Measurements from ENCODE around the gene RAB11A.

RAB11A gene

DNA sequence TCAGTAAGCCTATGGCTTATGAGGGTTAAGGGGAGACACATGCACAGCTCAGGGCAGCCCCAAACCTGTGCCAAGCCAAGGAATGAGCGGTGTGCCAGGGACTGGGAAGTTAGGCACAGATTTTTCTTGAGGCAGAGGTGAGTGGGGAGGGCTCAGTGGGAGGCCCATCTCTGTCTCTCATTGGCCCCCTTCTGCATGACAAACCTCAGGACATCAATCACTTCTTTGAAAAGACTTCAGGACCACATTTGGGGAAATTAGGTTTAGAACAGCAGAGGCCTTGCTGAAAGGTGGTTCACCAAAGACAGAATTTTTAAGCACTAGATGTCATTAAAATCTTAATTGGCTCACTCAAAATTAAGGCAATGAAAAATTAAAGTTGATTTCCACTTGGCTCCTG lies 57.2 kb downstream of the RAB11A start:
- H3K36me3 ChIP-seq (ENCODE audit: control insufficient read depth in 4 of 4, insufficient read depth in 4 of 4, low read length in 3 of 4), result no peaks in the 10 kb centered on the region
- ChIA-PET POLR2A (no interaction called here), CTCF (no interaction called here)
- WGBS (ENCODE audit: insufficient coverage), result no CpG with 5 or more reads among the region's 1 CpG
- no peaks in the 10 kb centered on the region for H3K27me3 ChIP-seq (replicated peaks in 2 of 5; ENCODE audit: control insufficient read depth in 4 of 5, insufficient read depth in 5 of 5, low read length in 4 of 5)
- no peaks in the 10 kb centered on the region for H3K4me1 ChIP-seq (ENCODE audit: control extremely low read depth in 1 of 4, control insufficient read depth in 4 of 4, insufficient read depth in 4 of 4, low read length in 3 of 4)
- DNase-seq, result no peak
- H3K27ac ChIP-seq (ENCODE audit: insufficient read depth in 1 of 2, low read depth in 1 of 2, low read length in 2 of 2, poor library complexity in 1 of 2, severe bottlenecking in 2 of 2), result no peak overlapping the region
- H3K4me3 ChIP-seq (ENCODE audit: control insufficient read depth in 1 of 7, extremely low read depth in 1 of 7, insufficient read depth in 4 of 7, low read depth in 2 of 7, low read length in 6 of 7), result no peak overlapping the region
- H3K9me3 ChIP-seq (ENCODE audit: control extremely low read depth in 1 of 5, control insufficient read depth in 4 of 5, insufficient read depth in 2 of 5, low read depth in 1 of 5, low read length in 4 of 5), result no peaks in the 10 kb centered on the region

DNA sequence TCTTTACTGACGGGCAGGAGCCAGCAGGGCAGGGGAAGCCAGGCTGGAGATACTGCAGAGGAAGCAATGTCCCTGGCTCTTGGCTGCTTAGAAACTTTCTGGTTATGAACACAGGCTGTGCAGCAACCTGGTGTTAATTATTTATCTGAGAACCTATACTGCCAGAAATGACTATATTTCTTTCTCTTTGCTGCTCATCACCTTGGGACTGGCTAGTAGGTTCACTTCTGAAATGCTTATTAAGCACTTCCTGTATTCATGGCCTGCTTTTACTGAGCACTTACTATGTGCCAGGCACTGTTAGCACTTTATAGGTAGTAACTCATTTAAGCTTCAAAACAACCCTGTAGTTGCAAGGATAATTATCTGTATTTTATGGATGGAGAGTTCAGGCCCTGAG lies 57.6 kb downstream of the RAB11A start:
- no peak overlapping the region for H3K4me3 ChIP-seq (ENCODE audit: control insufficient read depth in 1 of 7, extremely low read depth in 1 of 7, insufficient read depth in 4 of 7, low read depth in 2 of 7, low read length in 6 of 7)
- ChIA-PET POLR2A (no interaction called here), CTCF (no interaction called here)
- H3K27ac ChIP-seq (ENCODE audit: insufficient read depth in 1 of 2, low read depth in 1 of 2, low read length in 2 of 2, poor library complexity in 1 of 2, severe bottlenecking in 2 of 2), result no peak overlapping the region
- no peaks in the 10 kb centered on the region for H3K9me3 ChIP-seq (ENCODE audit: control extremely low read depth in 1 of 5, control insufficient read depth in 4 of 5, insufficient read depth in 2 of 5, low read depth in 1 of 5, low read length in 4 of 5)
- DNase-seq, result no peak
- WGBS (ENCODE audit: insufficient coverage), result 100% methylated on average over 1 of the region's 1 CpG
- no peaks in the 10 kb centered on the region for H3K36me3 ChIP-seq (ENCODE audit: control insufficient read depth in 4 of 4, insufficient read depth in 4 of 4, low read length in 3 of 4)
- no peaks in the 10 kb centered on the region for H3K4me1 ChIP-seq (ENCODE audit: control extremely low read depth in 1 of 4, control insufficient read depth in 4 of 4, insufficient read depth in 4 of 4, low read length in 3 of 4)
- H3K27me3 ChIP-seq (replicated peaks in 2 of 5; ENCODE audit: control insufficient read depth in 4 of 5, insufficient read depth in 5 of 5, low read length in 4 of 5), result no peaks in the 10 kb centered on the region

DNA sequence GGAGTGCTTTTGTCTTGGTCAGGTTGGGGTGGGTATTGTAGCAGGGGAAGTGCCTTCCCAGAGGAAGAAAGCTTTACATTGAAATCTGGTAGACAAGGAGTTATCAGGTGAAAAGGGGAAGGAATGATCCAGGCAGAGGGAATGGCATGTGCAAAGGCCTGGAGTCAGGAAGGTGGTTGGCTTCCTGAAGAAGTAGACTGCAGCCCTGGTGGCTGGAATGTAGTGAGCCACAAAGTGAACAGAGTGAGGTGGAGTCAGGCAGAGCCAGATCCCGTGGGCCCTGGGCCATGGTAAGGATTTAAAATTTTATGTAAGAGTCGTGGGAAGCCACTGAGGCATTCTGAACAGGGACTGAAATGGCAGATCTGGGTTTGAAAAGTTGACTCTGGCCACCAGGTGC lies 58.3 kb downstream of the RAB11A start:
- CTCF ChIA-PET, result no interaction called here
- WGBS (ENCODE audit: insufficient coverage), result 84% methylated on average over 2 of the region's 2 CpGs
- no peak overlapping the region for H3K4me3 ChIP-seq (ENCODE audit: control insufficient read depth in 1 of 7, extremely low read depth in 1 of 7, insufficient read depth in 4 of 7, low read depth in 2 of 7, low read length in 6 of 7)
- no peaks in the 10 kb centered on the region for H3K4me1 ChIP-seq (ENCODE audit: control extremely low read depth in 1 of 4, control insufficient read depth in 4 of 4, insufficient read depth in 4 of 4, low read length in 3 of 4)
- no peak for DNase-seq
- H3K27me3 ChIP-seq (replicated peaks in 2 of 5; ENCODE audit: control insufficient read depth in 4 of 5, insufficient read depth in 5 of 5, low read length in 4 of 5), result no peaks in the 10 kb centered on the region
- no peak overlapping the region for H3K27ac ChIP-seq (ENCODE audit: insufficient read depth in 1 of 2, low read depth in 1 of 2, low read length in 2 of 2, poor library complexity in 1 of 2, severe bottlenecking in 2 of 2)
- POLR2A ChIA-PET, result no interaction called here
- no peaks in the 10 kb centered on the region for H3K36me3 ChIP-seq (ENCODE audit: control insufficient read depth in 4 of 4, insufficient read depth in 4 of 4, low read length in 3 of 4)
- H3K9me3 ChIP-seq (ENCODE audit: control extremely low read depth in 1 of 5, control insufficient read depth in 4 of 5, insufficient read depth in 2 of 5, low read depth in 1 of 5, low read length in 4 of 5), result no peaks in the 10 kb centered on the region

DNA sequence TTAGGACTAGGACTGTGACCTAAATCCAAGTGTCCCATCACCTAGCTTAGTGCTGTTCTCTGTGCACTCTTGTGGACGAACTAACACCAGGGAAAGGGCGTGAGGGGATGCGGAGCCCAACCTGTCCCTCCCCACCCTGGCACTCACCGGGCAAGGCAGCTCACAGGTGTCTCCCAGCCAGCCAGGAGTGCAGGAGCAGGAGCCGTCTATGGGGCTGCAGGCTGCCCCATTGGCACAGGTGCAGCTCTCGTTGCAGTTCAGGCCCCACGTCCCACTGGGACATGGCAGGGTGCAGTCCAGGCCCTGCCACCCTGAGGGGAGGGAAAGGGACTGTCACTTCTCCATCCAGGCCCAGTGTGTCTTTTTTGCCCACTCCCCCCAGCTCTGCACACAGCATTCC lies 60.3 kb downstream of the RAB11A start:
- WGBS (ENCODE audit: insufficient coverage), result 92% methylated on average over 5 of the region's 7 CpGs

DNA sequence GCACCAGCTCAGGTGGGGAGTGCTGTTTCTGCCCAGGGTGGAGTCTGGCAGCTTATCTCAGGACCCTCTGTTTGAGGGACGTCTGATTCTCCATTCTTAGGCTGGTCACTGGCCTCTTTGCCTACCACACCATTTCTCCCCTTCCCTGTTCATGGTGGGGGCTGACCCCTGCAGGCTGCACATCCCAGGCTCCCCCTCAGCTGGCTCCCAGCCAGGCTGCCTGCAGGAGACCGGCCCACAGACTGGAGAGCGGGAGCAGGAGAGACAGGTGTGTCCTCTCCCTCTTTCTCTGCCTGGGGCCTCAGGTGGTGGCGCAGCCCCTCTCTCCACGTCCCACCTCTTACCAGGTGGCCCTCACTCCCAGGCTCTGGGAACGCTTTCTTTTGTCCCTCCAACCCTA lies 60.8 kb downstream of the RAB11A start:
- H3K9me3 ChIP-seq (ENCODE audit: control extremely low read depth in 1 of 5, control insufficient read depth in 4 of 5, insufficient read depth in 2 of 5, low read depth in 1 of 5, low read length in 4 of 5), result no peaks in the 10 kb centered on the region
- POLR2A ChIA-PET, result no interaction called here
- no peaks in the 10 kb centered on the region for H3K4me1 ChIP-seq (ENCODE audit: control extremely low read depth in 1 of 4, control insufficient read depth in 4 of 4, insufficient read depth in 4 of 4, low read length in 3 of 4)
- H3K4me3 ChIP-seq (ENCODE audit: control insufficient read depth in 1 of 7, extremely low read depth in 1 of 7, insufficient read depth in 4 of 7, low read depth in 2 of 7, low read length in 6 of 7), result no peak overlapping the region
- no peak overlapping the region for H3K27ac ChIP-seq (ENCODE audit: insufficient read depth in 1 of 2, low read depth in 1 of 2, low read length in 2 of 2, poor library complexity in 1 of 2, severe bottlenecking in 2 of 2)
- H3K27me3 ChIP-seq (replicated peaks in 2 of 5; ENCODE audit: control insufficient read depth in 4 of 5, insufficient read depth in 5 of 5, low read length in 4 of 5), result no peaks in the 10 kb centered on the region
- 97% methylated on average over 6 of the region's 6 CpGs for WGBS (ENCODE audit: insufficient coverage)
- DNase-seq, result no peak
- no peaks in the 10 kb centered on the region for H3K36me3 ChIP-seq (ENCODE audit: control insufficient read depth in 4 of 4, insufficient read depth in 4 of 4, low read length in 3 of 4)
- CTCF ChIA-PET, result no interaction called here

More for the DNA sequence above, 60.3 kb downstream of the RAB11A start:
- Histone ChIP-seq H3K4me1 (ENCODE audit: control extremely low read depth in 1 of 4, control insufficient read depth in 4 of 4, insufficient read depth in 4 of 4, low read length in 3 of 4) (no peaks in the 10 kb centered on the region), H3K36me3 (ENCODE audit: control insufficient read depth in 4 of 4, insufficient read depth in 4 of 4, low read length in 3 of 4) (no peaks in the 10 kb centered on the region), H3K27me3 (replicated peaks in 2 of 5; ENCODE audit: control insufficient read depth in 4 of 5, insufficient read depth in 5 of 5, low read length in 4 of 5) (no peaks in the 10 kb centered on the region), H3K4me3 (ENCODE audit: control insufficient read depth in 1 of 7, extremely low read depth in 1 of 7, insufficient read depth in 4 of 7, low read depth in 2 of 7, low read length in 6 of 7) (no peak overlapping the region), H3K27ac (ENCODE audit: insufficient read depth in 1 of 2, low read depth in 1 of 2, low read length in 2 of 2, poor library complexity in 1 of 2, severe bottlenecking in 2 of 2) (no peak overlapping the region), H3K9me3 (ENCODE audit: control extremely low read depth in 1 of 5, control insufficient read depth in 4 of 5, insufficient read depth in 2 of 5, low read depth in 1 of 5, low read length in 4 of 5) (no peaks in the 10 kb centered on the region)
- POLR2A ChIA-PET, result no interaction called here
- CTCF ChIA-PET, result no interaction called here
- DNase-seq, result no peak

- 90% methylated on average over 4 of the region's 4 CpGs for WGBS (ENCODE audit: insufficient coverage)
- ChIA-PET POLR2A (no interaction called here), CTCF (interaction anchor here (1.1 kb wide), 1 partner anchor 9 kb away, joined by 3 read pairs; no protein-coding TSS in a partner anchor)
- no peaks in the 10 kb centered on the region for H3K36me3 ChIP-seq (ENCODE audit: control insufficient read depth in 4 of 4, insufficient read depth in 4 of 4, low read length in 3 of 4)
- H3K4me1 ChIP-seq (ENCODE audit: control extremely low read depth in 1 of 4, control insufficient read depth in 4 of 4, insufficient read depth in 4 of 4, low read length in 3 of 4), result no peaks in the 10 kb centered on the region
- no peak overlapping the region for H3K4me3 ChIP-seq (ENCODE audit: control insufficient read depth in 1 of 7, extremely low read depth in 1 of 7, insufficient read depth in 4 of 7, low read depth in 2 of 7, low read length in 6 of 7)
- no peak overlapping the region for H3K27ac ChIP-seq (ENCODE audit: insufficient read depth in 1 of 2, low read depth in 1 of 2, low read length in 2 of 2, poor library complexity in 1 of 2, severe bottlenecking in 2 of 2)
- H3K9me3 ChIP-seq (ENCODE audit: control extremely low read depth in 1 of 5, control insufficient read depth in 4 of 5, insufficient read depth in 2 of 5, low read depth in 1 of 5, low read length in 4 of 5), result no peaks in the 10 kb centered on the region
- DNase-seq, result no peak
- no peaks in the 10 kb centered on the region for H3K27me3 ChIP-seq (replicated peaks in 2 of 5; ENCODE audit: control insufficient read depth in 4 of 5, insufficient read depth in 5 of 5, low read length in 4 of 5)
Observed at GRCh38 chr15:65931221-65931620, 61.9 kb downstream of the RAB11A start.

DNA sequence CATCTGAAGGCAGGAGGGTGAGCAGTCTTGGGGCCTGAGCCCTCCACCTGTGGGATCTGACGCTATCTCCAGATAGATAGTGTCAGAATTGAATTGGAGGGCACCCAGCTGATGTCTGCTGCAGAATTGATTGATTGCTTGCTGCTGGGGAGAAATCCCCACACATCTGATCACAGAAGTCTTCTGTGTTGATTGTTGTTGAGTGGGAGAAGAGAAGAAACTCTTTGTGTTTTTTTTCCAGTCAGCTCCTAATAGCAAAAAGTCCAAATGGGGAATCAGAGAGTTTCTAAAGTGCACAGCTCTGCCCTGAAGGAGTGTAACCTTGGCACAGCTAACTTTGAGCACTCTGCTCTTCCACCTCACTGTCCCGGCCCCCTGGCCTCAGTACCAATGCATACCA lies 66.1 kb downstream of the RAB11A start:
- DNase-seq, result no peak
- POLR2A ChIA-PET, result no interaction called here
- WGBS (ENCODE audit: insufficient coverage), result 95% methylated on average over 2 of the region's 2 CpGs
- CTCF ChIA-PET, result no interaction called here
- Histone ChIP-seq H3K27ac (ENCODE audit: insufficient read depth in 1 of 2, low read depth in 1 of 2, low read length in 2 of 2, poor library complexity in 1 of 2, severe bottlenecking in 2 of 2) (no peak overlapping the region), H3K4me1 (ENCODE audit: control extremely low read depth in 1 of 4, control insufficient read depth in 4 of 4, insufficient read depth in 4 of 4, low read length in 3 of 4) (no peaks in the 10 kb centered on the region), H3K9me3 (ENCODE audit: control extremely low read depth in 1 of 5, control insufficient read depth in 4 of 5, insufficient read depth in 2 of 5, low read depth in 1 of 5, low read length in 4 of 5) (no peaks in the 10 kb centered on the region), H3K27me3 (replicated peaks in 2 of 5; ENCODE audit: control insufficient read depth in 4 of 5, insufficient read depth in 5 of 5, low read length in 4 of 5) (no peaks in the 10 kb centered on the region), H3K4me3 (ENCODE audit: control insufficient read depth in 1 of 7, extremely low read depth in 1 of 7, insufficient read depth in 4 of 7, low read depth in 2 of 7, low read length in 6 of 7) (no peak overlapping the region), H3K36me3 (ENCODE audit: control insufficient read depth in 4 of 4, insufficient read depth in 4 of 4, low read length in 3 of 4) (no peaks in the 10 kb centered on the region)
